ENCODE measurements around the gene UBE3D.
"Not testable (repeated sequence)": the region's sequence is repeated elsewhere in the genome, so short reads cannot be mapped to it uniquely, and the experiment has no call there.

Gene UBE3D

GRCh38 chr6:82914511-82914910, 151.1 kb downstream of the UBE3D start:
- DNase-seq (ENCODE audit: low read depth), result no peak

- no peak for DNase-seq (ENCODE audit: low read depth)
These were observed 154.8 kb downstream of the UBE3D start for GRCh38 chr6:82910820-82911219.

- DNase-seq (ENCODE audit: low read depth), result no peak
These were observed 155.2 kb downstream of the UBE3D start for GRCh38 chr6:82910395-82910794.

- DNase-seq (ENCODE audit: low read depth), result no peak
These were observed 156.1 kb downstream of the UBE3D start for GRCh38 chr6:82909551-82909950.

- DNase-seq (ENCODE audit: low read depth), result no peak
These were observed 157.0 kb downstream of the UBE3D start for GRCh38 chr6:82908661-82909060.

GRCh38 chr6:82906951-82907350, 158.7 kb downstream of the UBE3D start:
- DNase-seq (ENCODE audit: low read depth), result no peak

GRCh38 chr6:82906489-82906888, 159.2 kb downstream of the UBE3D start:
- DNase-seq (ENCODE audit: low read depth), result no peak

GRCh38 chr6:82904860-82905259, 160.8 kb downstream of the UBE3D start:
- DNase-seq (ENCODE audit: low read depth), result no peak

- DNase-seq (ENCODE audit: low read depth), result no peak
These were observed 161.4 kb downstream of the UBE3D start for GRCh38 chr6:82904257-82904656.

- no peak for DNase-seq (ENCODE audit: low read depth)
These were observed 163.4 kb downstream of the UBE3D start for GRCh38 chr6:82902290-82902689.

GRCh38 chr6:82894653-82895259, 170.9 kb downstream of the UBE3D start:
- no peak for DNase-seq (ENCODE audit: low read depth)

GRCh38 chr6:82893889-82894652, 171.6 kb downstream of the UBE3D start:
- no peak for DNase-seq (ENCODE audit: low read depth)

- DNase-seq (ENCODE audit: low read depth), result not testable (repeated sequence)
These were observed 174.1 kb downstream of the UBE3D start for GRCh38 chr6:82891503-82891902.

GRCh38 chr6:82891076-82891475, 174.6 kb downstream of the UBE3D start:
- DNase-seq (ENCODE audit: low read depth), result no peak

GRCh38 chr6:82890240-82890639, 175.4 kb downstream of the UBE3D start:
- DNase-seq (ENCODE audit: low read depth), result no peak

- no peak for DNase-seq (ENCODE audit: low read depth)
These were observed 176.5 kb downstream of the UBE3D start for GRCh38 chr6:82889143-82889542.

- DNase-seq (ENCODE audit: low read depth), result no peak
These were observed 183.1 kb downstream of the UBE3D start for GRCh38 chr6:82882363-82883023.

GRCh38 chr6:82881519-82881918, 184.1 kb downstream of the UBE3D start:
- DNase-seq (ENCODE audit: low read depth), result no peak

- DNase-seq (ENCODE audit: low read depth), result no peak
These were observed 186.8 kb downstream of the UBE3D start for GRCh38 chr6:82878812-82879211.

- DNase-seq (ENCODE audit: low read depth), result no peak
These were observed 188.1 kb downstream of the UBE3D start for GRCh38 chr6:82877213-82878195.

GRCh38 chr6:82875573-82876185, 190.0 kb downstream of the UBE3D start:
- no peak for DNase-seq (ENCODE audit: low read depth)

- DNase-seq (ENCODE audit: low read depth), result no peak
These were observed 190.8 kb downstream of the UBE3D start for GRCh38 chr6:82874867-82875266.
